Cardiac muscle cell (in vitro differentiated cells and primary cell): ENCODE measurements around the gene MLPH. TPM values are rescaled to one million over a fixed set of nuclear protein-coding genes. Genes with fewer than 3 reads are reported as not detected.

ENCODE experiments used
- DNase-seq, 2 donors: peaks; one replicate each; pipeline versions ENCODE4 v3.0.0 to v3.0.0-alpha.2; 2010 to 2017; ENCODE audit warnings: low read depth in 1 of 2, low spot score in 1 of 2
- H3K27ac ChIP-seq: fragments of 200-600 bp; sonication (generic); 2 replicates; pipeline ENCODE4 v1.5.1; 2016
- H3K27me3 ChIP-seq: fragments of 200-600 bp; sonication (generic); 2 replicates; pipeline ENCODE4 v1.6.0; 2016; ENCODE audit warnings: control low read depth
- H3K36me3 ChIP-seq: fragments of 200-600 bp; sonication (generic); 2 replicates; pipeline ENCODE4 v1.5.1; 2016; ENCODE audit warnings: control low read depth
- H3K4me1 ChIP-seq: fragments of 200-600 bp; sonication (generic); 2 replicates; pipeline ENCODE4 v1.8.1; 2017; ENCODE audit warnings: low read depth, mild to moderate bottlenecking, mixed run types
- H3K4me3 ChIP-seq: fragments of 200-600 bp; sonication (generic); 2 replicates; pipeline ENCODE4 v1.5.1; 2016; ENCODE audit warnings: mild to moderate bottlenecking
- H3K9me3 ChIP-seq: fragments of 200-600 bp; sonication (generic); 2 replicates; pipeline ENCODE4 v1.5.1; 2017; ENCODE audit warnings: low read depth, mild to moderate bottlenecking, control low read depth
- polyA plus RNA-seq: library from polyadenylated mRNA; unstranded; fragments of >200 nt; fragmentation: Nextera tagmentation; extraction: Ambion mirVana; gene quantifications from 2 replicates; pipeline ENCODE4 v1.2.1, GENCODE V29; 2016
- total RNA-seq: library from RNA; depleted of rRNA; stranded (reverse); fragments of >200 nt; gene quantifications from 2 replicates; pipeline ENCODE4 v1.2.3, GENCODE V29; 2016
- TF ChIP-seq, protein P1 (sequence below): IDR thresholded peaks from 2 replicates; pipeline ENCODE4 v1.5.1; 2012; ENCODE audit warnings: low read depth, mild to moderate bottlenecking, low read length

The MLPH gene
- total and polyA plus RNA-seq, 2 experiments from 2014 or later = 0.27 to 1.4 TPM

- Histone ChIP-seq H3K36me3 (no peaks in the 10 kb centered on the region), H3K27ac (no peak overlapping the region), H3K27me3 (no peaks in the 10 kb centered on the region), H3K4me3 (no peak overlapping the region), H3K4me1 (peaks cover 5% of the 10 kb centered on the region), H3K9me3 (no peaks in the 10 kb centered on the region)
- TF ChIP-seq, protein P1, sequence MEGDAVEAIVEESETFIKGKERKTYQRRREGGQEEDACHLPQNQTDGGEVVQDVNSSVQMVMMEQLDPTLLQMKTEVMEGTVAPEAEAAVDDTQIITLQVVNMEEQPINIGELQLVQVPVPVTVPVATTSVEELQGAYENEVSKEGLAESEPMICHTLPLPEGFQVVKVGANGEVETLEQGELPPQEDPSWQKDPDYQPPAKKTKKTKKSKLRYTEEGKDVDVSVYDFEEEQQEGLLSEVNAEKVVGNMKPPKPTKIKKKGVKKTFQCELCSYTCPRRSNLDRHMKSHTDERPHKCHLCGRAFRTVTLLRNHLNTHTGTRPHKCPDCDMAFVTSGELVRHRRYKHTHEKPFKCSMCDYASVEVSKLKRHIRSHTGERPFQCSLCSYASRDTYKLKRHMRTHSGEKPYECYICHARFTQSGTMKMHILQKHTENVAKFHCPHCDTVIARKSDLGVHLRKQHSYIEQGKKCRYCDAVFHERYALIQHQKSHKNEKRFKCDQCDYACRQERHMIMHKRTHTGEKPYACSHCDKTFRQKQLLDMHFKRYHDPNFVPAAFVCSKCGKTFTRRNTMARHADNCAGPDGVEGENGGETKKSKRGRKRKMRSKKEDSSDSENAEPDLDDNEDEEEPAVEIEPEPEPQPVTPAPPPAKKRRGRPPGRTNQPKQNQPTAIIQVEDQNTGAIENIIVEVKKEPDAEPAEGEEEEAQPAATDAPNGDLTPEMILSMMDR = no peak
- DNase-seq = no peak
Measured at GRCh38 chr2:237452861-237453260, 34.2 kb upstream of the MLPH start.

DNA sequence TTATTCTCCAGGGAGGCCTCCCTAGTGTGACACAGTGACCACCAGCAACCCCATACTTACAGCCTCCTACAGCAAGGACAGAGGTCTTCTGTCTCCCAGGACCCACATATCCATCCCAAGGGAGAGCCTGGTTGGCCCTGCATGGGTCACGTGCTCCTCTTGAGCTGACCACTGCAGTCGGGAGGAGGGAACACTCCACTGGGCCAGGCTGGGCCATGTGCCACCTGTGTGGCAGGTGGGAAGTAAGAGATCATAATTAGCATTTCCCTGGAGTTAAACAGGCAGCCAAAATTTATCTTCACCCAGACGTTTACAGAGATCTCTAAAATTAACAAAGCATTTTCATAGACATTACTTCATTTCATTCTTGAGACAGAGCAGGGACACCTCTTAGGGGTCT is 33.4 kb upstream of the MLPH start:
- H3K4me1 ChIP-seq = peaks cover 5% of the 10 kb centered on the region

GRCh38 chr2:237455764-237456163 is 31.3 kb upstream of the MLPH start:
- H3K27ac ChIP-seq = no peak overlapping the region
- no peaks in the 10 kb centered on the region for H3K4me1 ChIP-seq
- DNase-seq = no peak
- H3K4me3 ChIP-seq = no peak overlapping the region
- no peaks in the 10 kb centered on the region for H3K36me3 ChIP-seq
- no peaks in the 10 kb centered on the region for H3K27me3 ChIP-seq
- no peaks in the 10 kb centered on the region for H3K9me3 ChIP-seq
- TF ChIP-seq, protein P1 = no peak

More for the DNA sequence above, 33.4 kb upstream of the MLPH start:
- no peak overlapping the region for H3K27ac ChIP-seq
- H3K9me3 ChIP-seq = no peaks in the 10 kb centered on the region
- TF ChIP-seq, protein P1 = no peak
- no peak for DNase-seq
- H3K36me3 ChIP-seq = no peaks in the 10 kb centered on the region
- H3K27me3 ChIP-seq = no peaks in the 10 kb centered on the region
- no peak overlapping the region for H3K4me3 ChIP-seq

DNA sequence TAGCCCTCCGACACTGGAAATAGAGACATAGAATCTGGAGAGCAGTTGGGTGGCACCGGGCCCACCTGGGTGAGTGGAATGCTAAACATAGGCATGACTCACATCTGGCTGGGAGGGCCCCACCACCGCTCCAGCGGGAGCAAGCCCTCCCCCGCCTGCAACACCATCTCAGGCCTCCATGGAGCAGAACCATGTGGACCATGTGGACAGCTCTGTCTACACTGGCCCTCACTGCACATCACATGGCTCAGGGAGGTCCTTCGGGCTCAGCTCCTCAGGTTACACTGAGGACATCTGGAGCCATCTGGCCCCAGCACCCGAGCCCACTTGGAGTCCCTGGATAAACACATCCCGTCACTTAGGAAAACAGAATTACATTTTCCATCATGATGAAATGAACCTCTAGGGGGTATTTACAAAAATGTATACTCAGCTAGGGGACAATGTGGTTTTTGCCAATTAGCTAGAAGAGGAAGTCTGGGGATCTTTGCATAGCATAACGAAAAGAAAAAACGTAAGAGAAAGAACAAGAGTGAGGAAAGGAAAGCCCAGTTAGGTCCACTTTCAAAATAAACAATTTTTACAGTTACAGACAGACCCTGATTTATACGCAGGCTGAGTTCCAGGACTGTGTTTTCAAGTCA is 30.7 kb upstream of the MLPH start:
- Histone ChIP-seq H3K9me3 (no peaks in the 10 kb centered on the region), H3K4me1 (no peaks in the 10 kb centered on the region), H3K27me3 (no peaks in the 10 kb centered on the region), H3K27ac (no peak overlapping the region), H3K36me3 (no peaks in the 10 kb centered on the region), H3K4me3 (no peak overlapping the region)
- DNase-seq = peak in 1 of 2 donors; percentile 63
- TF ChIP-seq, protein P1 = no peak

DNA sequence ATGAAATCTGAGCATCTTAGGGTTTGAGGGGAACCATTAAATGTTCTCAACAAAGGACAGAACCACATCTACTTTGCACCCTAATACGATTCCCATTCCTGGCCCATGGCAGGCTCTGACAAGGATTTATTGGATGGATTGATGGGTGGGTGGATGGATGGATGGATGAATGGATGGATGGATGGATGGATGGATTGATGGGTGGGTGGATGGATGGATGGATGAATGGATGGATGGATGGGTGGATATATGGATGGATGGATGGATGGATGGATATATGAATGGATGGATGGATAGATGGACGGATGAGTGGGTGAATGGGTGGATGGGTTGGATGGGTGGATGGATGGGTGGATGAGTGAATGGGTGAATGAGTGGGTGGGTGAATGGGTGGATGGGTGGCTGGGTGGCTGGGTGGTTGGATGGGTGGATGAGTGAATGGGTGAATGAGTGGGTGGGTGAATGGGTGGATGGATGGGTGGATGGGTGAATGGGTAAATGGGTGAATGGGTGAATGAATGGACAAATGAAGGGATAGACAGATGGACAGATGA is 29.6 kb upstream of the MLPH start:
- TF ChIP-seq, protein P1 = no peak
- H3K4me1 ChIP-seq = no peaks in the 10 kb centered on the region
- no peaks in the 10 kb centered on the region for H3K27me3 ChIP-seq
- no peak overlapping the region for H3K27ac ChIP-seq
- H3K4me3 ChIP-seq = no peak overlapping the region
- no peaks in the 10 kb centered on the region for H3K9me3 ChIP-seq
- no peaks in the 10 kb centered on the region for H3K36me3 ChIP-seq
- DNase-seq = no peak
